ENCODE measurements around the gene TSC22D3.

- TF ChIP-seq POLR2AphosphoS5 (IDR thresholded peaks at IDR 0.05; ENCODE audit: borderline replicate concordance, low read depth, low read length) (no peak), EZH2 (IDR thresholded peaks at IDR 0.05) (no peak), FOXP2 (optimal IDR thresholded peaks at IDR 0.05; ENCODE audit: control extremely low read depth, extremely low read length, insufficient read depth) (no peak)
Measured at GRCh38 chrX:107775734-107776511, at the start of gene TSC22D3.

Measured in SK-N-MC (cell line).